Measurements from ENCODE around the gene IKZF1.

Gene IKZF1

DNA sequence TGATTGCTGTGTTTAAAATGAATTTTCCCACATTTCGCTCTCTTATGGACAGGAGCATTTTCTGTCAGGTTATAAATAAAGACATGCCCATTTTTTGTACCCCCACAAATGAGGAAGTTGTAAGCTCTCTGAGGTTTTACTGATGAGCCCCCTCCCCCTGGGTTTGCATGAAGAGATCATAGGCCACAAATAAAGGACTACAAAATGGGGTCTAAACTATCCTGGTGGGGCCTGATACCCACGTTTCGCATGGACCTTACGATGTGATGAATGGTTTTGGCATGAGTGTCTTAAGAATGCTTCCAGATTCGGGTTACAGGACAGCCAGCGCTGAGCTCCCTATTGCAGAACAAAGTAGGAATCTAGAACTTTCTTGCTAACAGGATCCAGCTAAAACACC lies 5.8 kb downstream of the IKZF1 start:
- no peak for DNase-seq

DNA sequence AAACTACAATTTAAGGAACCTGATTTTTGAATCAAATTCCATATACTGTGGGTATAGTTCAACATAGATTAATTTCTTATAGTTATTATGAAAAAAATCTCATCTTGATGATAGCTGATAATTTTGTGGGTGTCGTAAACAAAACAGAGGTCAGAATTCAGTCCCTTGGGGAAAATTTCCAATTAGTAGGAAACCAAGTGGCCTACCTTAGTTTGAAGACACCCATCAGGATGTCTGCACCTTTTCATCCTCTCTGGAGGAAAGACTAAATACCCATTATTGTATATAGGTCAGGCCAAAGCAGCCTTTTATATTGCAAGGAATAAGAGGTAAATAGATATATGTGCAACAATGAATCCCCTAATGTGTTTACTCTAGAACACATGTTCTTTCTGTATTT lies 6.4 kb downstream of the IKZF1 start:
- DNase-seq, result no peak

DNA sequence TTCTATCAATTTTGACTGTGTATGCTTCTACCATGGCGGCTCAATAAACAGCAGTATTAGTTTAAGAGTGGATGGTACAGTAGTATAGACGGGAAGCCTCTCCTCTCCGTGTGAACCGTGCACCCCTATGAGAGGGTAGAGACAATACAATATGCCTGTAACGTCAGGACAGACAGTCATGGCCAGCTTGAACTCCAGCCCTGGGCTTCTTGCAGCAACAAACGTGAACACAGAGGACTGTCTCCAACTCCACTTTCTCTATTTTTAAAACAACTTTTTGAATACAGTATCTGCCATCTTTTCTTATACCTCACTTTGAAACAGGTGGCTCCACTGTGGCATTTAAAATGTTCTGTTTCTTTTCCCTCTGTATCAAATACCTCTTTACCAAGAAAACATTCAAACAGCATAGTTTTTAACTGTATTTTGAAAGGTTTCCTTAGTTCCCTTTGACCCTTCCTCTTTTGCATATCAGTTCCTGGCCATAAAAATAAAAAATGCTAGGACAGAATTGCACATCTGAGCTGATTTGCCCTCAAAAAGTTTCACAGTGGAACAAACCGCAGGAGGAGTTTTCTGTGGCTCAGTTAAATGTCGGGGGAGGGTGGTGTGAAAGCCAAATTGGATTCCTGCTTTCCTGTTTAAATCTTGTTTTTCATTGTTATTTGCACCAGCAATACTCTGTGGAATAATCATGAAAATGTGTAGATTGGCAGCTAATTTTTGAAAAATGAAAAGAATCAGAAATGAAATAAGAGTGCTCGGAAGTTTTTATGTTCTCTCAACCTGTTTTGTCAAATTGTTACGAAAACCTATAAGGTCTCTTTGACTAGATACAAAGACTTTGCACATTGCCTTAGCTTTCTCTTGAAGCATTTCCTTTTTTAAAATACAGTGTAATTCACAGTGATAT lies 8.0 kb downstream of the IKZF1 start:
- DNase-seq, result no peak

DNA sequence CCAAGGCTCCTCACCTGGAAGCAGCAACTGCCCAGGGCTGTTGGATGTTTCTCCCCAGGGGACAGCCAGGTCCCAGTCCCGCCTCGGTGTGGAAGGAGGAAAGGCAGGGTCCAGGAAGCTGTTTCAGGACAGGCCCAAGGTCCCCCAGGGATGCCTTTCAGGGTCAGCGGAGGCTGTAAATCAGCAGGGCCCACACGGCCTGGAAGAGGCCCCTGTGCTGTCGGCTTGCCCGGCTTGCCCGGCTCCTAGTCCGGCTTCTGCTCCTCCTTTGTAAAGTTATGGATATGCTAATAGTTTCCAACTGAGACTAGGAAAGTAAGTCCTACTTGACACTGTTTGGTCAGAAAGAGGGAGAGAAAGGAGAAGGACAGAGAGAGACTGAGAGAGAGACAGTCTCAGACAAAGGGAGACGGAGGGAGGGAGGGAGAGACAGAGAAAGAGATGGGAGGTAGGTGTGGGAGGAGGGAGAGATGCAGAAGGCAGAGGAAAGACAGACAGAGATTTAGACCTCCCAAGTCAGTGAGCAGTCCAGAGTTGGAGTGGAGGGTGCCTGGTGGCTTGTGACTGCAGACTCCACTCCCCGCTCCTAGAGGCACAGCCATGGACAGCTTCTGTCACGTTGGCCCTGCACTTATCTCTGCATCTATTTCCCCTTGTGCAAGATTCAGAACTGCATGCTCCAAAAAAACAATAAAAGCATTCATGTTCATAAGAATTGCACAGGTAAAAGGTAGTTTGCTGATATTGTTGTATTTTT lies 10.5 kb downstream of the IKZF1 start:
- no peak for DNase-seq

DNA sequence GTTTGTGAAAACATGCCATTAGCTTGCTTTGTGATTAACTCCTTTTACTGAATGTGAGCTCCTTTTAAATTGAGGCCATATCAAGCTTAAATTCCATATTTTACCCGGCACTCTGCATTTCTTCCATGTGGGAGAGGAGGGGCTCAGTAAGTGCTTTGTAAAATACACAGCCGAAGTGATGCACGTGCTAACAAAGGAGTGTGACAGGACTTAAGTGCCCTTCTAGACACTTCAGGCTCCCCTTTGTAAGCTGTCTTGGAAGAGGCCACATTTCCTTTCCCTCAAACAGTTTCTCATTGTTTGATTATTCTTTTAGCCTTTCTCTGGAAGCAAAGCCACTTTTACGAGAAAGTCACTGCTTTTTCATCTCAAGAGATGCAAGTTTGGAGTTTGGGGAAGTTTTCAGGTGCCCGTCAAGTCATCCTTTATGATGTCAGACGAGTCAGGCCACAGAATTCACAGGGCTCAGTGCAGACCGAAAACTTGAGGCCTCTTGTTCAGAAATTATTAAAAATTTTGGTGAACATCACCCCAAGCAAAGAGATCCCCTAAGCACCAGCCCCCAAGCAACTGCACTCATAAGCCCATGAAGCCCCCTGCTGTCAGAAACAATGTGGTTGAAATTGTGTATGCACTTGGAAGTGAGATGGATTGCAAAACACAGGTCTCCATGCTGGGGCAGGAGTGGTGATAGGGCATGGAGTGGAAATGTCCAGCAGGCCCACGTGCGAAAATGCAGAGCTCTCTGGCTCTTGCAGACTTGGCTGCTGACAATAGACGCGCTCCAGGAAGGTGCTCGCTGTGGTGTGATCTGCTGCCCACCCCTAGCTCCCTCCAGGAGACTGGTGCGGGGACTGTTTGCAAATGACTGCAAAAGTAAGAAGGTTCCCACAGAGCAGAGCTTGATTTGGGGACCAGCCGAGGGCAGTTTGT lies 11.5 kb downstream of the IKZF1 start:
- DNase-seq, result no peak

DNA sequence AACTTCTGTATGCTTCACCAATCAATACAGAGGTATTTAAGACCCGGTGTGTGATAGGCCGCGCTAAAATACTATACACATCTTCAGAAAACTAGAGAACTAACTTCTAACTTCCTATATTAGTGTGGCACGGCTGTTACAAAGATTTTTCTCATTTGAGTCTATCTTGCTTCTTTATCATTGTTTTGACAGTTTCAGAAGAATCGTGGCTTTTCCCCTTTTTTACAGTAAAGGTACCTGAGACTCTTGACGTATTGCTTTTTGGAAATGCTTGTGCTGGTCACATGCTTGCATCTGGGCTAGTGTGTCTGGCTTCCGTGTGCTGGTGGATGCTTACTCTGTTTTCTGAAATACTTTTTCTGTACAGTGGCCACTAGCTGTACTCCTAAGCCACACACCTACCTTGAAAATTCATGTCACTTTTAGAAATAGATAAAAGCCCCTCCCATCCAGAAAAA lies 12.7 kb downstream of the IKZF1 start:
- no peak for DNase-seq

DNA sequence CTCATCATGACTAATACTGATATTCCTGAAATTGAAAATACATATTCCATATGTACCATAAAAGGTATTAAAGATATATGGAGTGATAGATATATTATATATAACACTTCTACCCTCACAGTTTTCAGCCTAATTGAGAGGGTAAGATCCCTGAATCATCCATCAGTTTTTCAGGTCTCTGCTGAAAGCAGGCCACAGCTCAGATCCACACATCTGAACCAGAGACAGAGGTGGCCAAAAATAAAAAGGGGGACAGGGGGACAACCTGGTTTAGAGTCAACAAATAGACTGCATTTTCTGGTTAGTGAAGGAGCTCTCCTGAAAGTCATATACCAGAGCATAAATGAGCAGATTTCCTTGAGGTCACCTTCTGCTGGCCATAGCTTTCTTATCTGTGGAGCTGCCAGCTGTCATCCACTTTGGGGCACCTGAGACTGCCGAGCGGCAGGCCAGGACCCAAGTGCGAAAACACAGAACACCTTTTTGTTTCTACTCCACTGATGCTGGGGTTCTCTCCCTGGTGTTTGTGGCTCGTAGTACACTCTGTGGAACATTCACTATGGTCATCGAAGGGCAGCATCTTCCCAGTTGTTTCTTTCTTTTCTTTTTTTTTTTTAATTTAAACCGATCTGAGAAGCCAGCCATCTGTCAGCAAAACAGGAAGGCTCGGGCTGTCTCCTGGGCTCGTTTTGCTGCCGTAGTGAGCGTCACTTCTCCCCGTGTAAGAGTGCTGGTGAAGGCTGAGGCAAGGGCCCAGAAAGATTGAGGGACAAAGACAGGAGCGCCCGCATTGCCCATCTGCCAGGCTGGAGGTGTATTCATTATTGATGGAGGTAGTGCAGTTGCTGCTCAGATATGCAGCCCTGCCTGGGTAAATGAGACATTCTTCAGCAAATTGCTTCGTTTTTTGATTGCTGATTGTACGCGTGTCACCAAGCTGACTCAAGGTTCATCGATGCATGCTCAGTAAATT lies 13.5 kb downstream of the IKZF1 start:
- peak; percentile 73 for DNase-seq

DNA sequence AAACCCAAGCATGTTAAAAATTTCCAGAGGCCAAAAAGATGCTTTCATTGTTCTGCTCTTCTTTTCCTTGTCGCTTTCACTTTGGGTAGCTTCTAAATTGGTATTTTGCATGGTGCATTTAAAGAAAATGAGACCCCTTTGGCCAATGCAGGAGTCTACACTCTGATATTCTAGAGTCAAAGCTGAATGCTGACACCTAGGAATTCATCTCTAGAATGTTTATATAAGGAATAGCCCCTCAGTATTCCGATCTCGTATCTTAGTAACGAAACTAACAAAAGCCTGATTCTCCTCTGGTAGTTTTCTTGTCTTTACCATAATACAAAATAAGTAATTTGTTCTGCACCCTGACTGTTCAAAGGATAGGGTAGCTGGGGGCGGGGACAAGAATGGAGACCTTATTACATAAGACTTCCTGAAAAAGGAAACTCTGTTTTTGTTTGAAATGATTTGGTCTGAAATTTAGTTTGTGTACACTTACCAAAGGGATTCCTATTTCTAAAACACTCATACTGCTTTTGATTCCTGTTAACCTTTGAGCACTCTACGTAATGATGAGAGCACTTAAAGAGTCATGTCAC lies 17.1 kb downstream of the IKZF1 start:
- no peak for DNase-seq

DNA sequence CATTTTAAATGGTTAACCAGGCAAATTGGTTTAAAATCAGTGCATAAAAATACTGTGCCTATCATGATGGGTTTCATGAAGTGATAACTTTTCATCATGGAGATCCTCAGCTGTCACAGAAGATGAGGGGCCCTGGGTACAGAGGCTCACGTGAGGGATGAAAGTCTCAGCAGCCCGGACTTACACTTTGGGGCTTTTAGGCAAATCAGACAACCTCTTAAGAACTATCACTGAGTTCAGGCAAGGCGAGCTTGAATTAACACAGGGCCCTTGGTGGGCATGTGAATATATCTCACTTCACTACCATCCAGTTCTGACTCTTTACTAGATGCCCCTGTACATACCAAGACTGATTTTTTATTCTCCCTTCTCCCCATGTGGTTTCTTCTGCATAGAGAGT lies 19.6 kb downstream of the IKZF1 start:
- no peak for DNase-seq

DNA sequence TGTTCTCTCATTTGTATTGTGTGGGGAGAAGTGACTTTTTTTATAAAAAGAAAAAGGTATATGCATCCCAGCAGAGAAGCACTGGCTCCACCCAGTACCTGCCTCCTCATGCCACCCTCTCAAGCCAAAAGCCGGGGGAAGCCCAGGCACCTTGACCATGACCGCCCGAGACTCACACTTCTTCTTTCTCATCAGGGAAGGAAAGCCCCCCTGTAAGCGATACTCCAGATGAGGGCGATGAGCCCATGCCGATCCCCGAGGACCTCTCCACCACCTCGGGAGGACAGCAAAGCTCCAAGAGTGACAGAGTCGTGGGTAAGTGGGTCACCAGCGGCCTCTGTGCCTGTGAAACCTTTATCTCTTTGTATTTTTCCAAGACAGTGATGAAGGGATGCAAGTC lies 22.9 kb downstream of the IKZF1 start:
- no peak for DNase-seq

DNA sequence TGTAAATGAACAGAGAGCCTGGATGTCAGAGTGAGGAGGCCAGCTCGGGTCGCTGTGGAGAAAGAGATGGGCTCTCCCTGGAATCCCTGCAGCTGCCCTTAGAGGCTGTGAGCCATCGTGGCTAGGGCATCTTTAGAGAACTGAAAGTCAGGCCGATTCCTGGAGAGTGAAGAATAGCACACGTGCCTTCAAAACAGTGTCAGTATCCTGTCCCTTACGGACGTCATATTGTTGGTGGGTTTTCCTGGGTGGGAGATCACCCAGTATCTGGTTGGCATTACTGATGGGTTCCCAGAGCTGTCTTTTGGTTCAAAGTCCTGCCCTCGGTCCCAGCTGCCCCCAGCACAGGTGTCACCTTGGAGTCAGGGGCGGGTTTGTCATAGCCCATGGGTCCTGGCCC lies 25.3 kb downstream of the IKZF1 start:
- no peak for DNase-seq

DNA sequence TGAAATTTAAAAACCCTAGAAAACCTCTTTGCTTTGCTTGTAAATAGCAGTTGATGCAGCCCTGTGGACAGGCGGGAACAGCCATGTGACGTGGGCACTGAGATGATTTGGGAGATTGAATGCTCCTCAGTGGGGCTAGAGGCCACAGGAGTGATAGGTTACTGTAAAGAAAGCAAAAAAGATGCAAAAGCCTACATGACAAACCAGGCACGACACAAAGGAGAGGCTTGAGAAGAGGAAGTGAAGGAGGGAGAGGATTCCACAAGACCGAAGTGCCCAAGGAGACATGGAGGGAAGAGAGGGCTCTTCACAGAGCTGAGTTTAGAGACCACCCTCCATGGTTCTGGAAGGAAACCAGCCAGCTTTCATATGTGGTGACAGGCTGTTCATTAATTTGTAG lies 25.7 kb downstream of the IKZF1 start:
- DNase-seq, result no peak

DNA sequence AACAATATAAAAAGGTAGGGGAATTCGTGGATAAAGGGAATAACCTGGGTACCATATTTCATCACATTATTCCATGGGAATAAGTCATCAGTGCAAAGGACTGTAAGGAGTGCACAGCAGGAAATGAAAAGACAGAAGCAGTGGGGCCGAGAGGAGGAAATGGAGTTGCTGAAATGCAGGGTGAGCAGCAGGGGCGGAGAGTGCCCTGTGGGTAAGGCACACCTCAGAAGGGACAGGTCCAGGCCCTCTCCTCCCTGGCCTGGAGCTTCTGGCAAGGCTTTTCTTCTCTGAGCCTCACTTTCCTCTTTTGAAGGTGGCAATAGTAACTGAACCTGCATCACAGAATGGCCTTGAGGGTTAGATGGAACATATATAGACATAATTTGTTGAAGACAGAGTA lies 26.2 kb downstream of the IKZF1 start:
- DNase-seq, result no peak

DNA sequence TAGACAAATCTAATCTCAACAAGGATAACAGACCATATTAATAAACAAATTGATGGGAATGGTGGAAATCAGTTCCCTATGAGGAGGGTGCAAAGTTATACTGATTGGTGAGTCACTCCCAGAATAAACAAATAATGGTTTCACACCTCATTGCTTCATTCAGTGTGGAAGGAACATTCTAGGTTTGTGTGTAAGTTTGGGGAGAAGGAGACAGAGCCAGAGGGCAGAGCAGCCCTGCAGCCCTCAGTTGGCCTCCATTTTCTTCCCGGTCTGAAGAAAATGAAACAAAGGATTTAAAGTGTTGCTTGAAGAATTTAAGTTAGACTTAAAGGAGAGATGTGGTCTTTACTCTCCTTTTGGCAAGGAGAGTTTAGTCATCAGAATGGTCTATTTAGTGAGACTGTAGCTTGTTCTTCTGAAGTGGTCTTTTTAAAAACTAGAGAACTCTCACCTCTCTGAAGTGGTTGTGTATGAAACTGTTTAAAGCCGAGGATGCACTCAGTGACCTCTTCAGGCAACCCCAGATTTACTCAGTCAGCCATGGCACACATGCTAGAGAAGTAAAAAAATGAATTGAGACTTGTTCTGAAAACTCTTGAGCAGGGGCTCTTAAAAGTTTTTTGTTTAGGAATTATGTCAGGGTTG lies 27.2 kb downstream of the IKZF1 start:
- DNase-seq, result no peak

DNA sequence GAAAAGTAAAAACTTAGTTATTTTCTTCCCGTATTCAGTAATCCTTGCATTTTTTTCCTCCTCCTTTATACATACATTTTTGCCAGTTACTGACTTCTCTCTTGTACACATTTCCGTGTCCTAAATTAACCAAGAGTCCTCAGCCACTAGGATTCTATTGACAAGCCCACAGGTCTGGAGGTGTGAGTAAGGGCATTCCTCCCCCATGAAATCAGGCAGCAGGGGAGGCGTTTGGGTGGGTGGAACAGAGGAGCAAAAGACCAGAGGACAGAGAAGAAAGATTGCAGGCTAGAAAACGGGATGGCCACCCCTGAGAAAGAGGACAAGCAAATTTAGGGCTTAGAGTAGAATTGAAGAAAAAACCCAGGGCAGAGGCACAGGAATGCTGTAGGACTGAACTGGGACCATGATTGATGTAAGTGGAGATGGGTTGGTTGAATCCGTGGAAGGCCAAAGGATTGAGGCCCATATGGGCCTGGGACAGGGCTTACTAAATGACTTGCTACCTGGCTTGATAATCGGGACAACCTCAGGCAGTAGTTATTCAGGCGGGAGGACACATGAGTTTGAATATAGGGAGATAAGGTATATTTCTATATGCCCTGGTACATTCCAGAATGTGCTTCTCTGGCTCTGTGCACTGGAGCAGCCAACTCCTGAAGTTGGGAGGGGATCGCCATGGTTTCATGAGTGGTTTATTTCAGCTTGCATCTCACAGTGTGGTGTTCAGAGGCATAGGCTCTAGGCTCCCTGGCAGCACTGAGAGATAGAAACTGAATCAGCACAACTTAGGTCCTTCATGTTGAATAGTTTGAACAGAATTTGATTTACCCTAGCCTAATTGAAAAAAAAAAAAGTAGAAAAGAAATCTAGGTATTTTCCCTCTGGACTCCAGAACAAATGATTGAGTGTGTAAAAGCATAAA lies 28.0 kb downstream of the IKZF1 start:
- DNase-seq, result no peak

DNA sequence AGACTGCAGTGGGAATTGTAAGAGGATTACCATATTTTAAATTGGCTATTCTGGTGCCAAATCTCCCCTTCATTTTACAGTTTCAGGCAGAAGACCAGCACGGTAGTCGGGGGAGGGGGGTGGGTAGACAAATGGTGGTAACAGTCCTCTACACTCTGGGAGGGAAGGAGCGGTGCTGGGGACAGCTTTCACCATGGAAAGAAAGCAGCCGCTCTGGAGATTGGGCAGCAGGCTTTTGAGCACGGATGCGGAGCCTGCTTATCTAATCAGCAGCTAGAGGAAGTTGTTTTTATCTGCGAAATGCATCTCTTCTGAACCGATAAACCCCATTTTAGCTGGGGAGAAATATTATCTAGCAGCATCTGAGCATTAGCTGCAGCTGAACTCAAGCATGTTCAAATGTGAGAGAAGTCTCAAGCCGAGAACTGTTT lies 28.7 kb downstream of the IKZF1 start:
- no peak for DNase-seq

DNA sequence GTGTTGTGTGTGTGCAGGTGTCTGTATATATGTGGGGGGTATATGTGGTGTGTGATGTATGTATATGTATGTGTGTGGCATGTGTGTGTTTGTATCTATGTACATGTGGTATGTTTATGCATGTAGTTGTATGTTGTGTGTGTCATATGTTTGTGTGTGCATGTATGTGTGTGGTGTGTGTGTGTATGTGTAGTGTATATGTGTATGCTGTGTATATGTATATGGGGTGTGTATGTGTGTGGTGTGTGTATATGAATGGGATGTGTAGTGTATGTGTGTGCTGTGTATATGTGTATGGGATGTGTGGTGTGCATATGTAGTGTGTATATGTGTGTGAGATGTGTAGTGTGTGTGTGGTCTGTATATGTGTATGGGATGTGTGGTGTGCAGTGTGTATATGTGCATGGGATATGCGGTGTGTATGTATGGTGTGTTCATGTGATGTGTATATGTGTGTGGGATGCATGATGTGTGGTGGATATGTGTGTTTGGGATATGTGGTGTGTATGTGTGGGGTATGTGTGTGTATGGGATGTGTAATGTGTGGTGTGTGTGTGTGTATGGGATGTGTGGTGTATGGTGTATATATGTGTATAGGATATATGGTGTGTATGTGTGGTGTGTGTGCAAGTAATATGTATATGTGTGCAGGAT lies 30.0 kb downstream of the IKZF1 start:
- DNase-seq, result no peak

DNA sequence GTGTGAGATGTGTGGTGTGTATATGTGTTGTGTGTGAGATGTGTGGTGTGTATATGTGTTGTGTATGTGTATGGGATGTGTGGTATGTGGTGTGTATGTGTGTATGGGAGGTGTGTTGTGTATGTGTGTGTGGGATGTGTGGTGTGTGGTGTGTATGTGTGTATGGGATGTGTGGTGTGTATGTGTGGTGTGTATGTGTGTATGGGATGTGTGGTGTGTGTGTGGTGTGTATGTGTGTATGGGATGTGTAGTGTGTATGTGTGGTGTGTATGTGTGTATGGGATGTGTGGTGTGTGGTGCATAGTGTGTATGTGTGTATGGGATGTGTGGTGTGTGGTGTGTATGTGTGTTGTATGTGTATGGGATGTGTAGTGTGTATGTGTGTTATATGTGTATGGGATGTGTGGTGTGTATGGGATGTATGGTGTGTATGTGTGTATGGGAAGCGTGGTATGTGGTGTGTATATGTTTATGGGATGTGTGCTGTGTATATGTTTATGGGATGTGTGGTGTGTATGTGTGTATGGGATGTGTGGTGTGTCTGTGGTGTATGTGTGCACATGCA lies 30.8 kb downstream of the IKZF1 start:
- no peak for DNase-seq

All from activated CD8-positive, alpha-beta memory T cell treated with anti-CD3 and anti-CD28 coated beads for 24 hours (primary cell).